K562 (cell line): Measurements from ENCODE around the gene SPINT2. TPM values are rescaled to one million over a fixed set of nuclear protein-coding genes. Genes with fewer than 3 reads are reported as not detected.

Experiments
- ATAC-seq: fragments of 200-7000 bp; cut with Tn5 transposase; 3 replicates; pipeline ENCODE4 v1.9.1; 2020; ENCODE audit warnings: moderate library complexity
- BruUV-seq: library from RNA; stranded (reverse); fragments of 400-500 nt; replicated peaks from 2 replicates; lab custom pipeline; 2021; lab: Mats Ljungman, UMichigan
- CTCF ChIA-PET: fragments of 300-600 bp; formaldehyde crosslinking; extraction: SDS; loops from one replicate; lab custom pipeline; 2021; ENCODE audit warnings: low intra/inter-chr PET ratio; lab: Yijun Ruan, JAX
- POLR2A ChIA-PET: fragments of 300-600, 350-650 bp; sonication (Branson Sonifier 250); formaldehyde crosslinking; extraction: SDS; loops from one replicate; lab custom pipeline; 2021; ENCODE audit warnings: antibody characterized with exemption, inconsistent platforms; lab: Yijun Ruan, JAX
- DNase-seq, 4 experiments: peaks; one replicate each; pipeline versions ENCODE4 v3.0.0 to v3.0.0-alpha.2; 2011 to 2018; ENCODE audit warnings: low spot score in 3 of 4, mixed read lengths in 3 of 4; ENCODE audit errors: extremely low read depth in 1 of 4
- FAIRE-seq: peaks from 2 replicates; lab custom pipeline; 2011; peaks lifted over from hg19 to GRCh38; lab: Jason Lieb, UNC
- H2AFZ ChIP-seq: 2 replicates; pipeline ENCODE4 v1.6.0; 2011; ENCODE audit warnings: low read depth, low read length, control low read depth, inconsistent platforms
- H3K27ac ChIP-seq: fragments of 200-600 bp; 3 replicates; pipeline ENCODE4 v1.8.0; 2011; ENCODE audit warnings: low read depth, mild to moderate bottlenecking, control low read depth, inconsistent platforms, low read length, moderate library complexity, mixed read lengths; ENCODE audit errors: extremely low read depth
- H3K27me3 ChIP-seq, 2 experiments: fragments of 300-600 bp in 1 of 2; 2 replicates in 1 of 2; 3 replicates in 1 of 2; pipeline versions ENCODE4 v1.6.0 to v1.8.0; 2011; ENCODE audit warnings: inconsistent platforms in 2 of 2, low read length in 2 of 2, mild to moderate bottlenecking in 1 of 2, mixed read lengths in 1 of 2, moderate library complexity in 1 of 2; ENCODE audit not compliant: control insufficient read depth in 2 of 2, insufficient read depth in 2 of 2
- H3K36me3 ChIP-seq: fragments of 300-600 bp; 3 replicates; pipeline ENCODE4 v1.8.0; 2011; ENCODE audit warnings: mild to moderate bottlenecking, low read length, inconsistent platforms; ENCODE audit not compliant: control insufficient read depth, insufficient read depth
- H3K4me1 ChIP-seq, 2 experiments: fragments of 200-600 bp in 1 of 2; replicated peaks in 1 of 2; 2 replicates in 1 of 2; 3 replicates in 1 of 2; pipeline versions ENCODE4 v1.5.1 to v1.8.0; 2011; ENCODE audit warnings: inconsistent platforms in 2 of 2, low read length in 2 of 2, mild to moderate bottlenecking in 1 of 2, mixed read lengths in 1 of 2, moderate library complexity in 1 of 2; ENCODE audit not compliant: control insufficient read depth in 2 of 2, insufficient read depth in 2 of 2
- H3K4me2 ChIP-seq: 2 replicates; pipeline ENCODE4 v1.6.1; 2011; ENCODE audit warnings: low read length, control low read depth, inconsistent platforms, mixed read lengths; ENCODE audit not compliant: insufficient read depth
- H3K4me3 ChIP-seq: fragments of 200-600 bp; sonication (generic), shearing (Covaris generic); 2 replicates; pipeline ENCODE4 v1.5.1; 2016; ENCODE audit warnings: control low read depth, inconsistent platforms
- H3K79me2 ChIP-seq: fragments of 200-600 bp; 3 replicates; pipeline ENCODE4 v1.8.0; 2011; ENCODE audit warnings: low read length, inconsistent platforms; ENCODE audit not compliant: control insufficient read depth, insufficient read depth
- H3K9ac ChIP-seq, 2 experiments: 2 replicates each; pipeline versions ENCODE4 v1.6.0 to v1.6.1; 2011; ENCODE audit warnings: low read depth in 2 of 2, low read length in 2 of 2, control low read depth in 1 of 2, inconsistent platforms in 1 of 2, mild to moderate bottlenecking in 1 of 2, mixed read lengths in 1 of 2; ENCODE audit not compliant: insufficient read depth in 1 of 2
- H3K9me1 ChIP-seq: one replicate; pipeline ENCODE4 v1.6.0; 2011; ENCODE audit warnings: inconsistent platforms, mild to moderate bottlenecking, low read length, moderate library complexity; ENCODE audit not compliant: control insufficient read depth, insufficient read depth
- H3K9me3 ChIP-seq: replicated peaks from 2 replicates; pipeline ENCODE4 v1.5.1; 2011; ENCODE audit warnings: low read depth, low read length, inconsistent platforms; ENCODE audit not compliant: control insufficient read depth, insufficient read depth
- H4K20me1 ChIP-seq: replicated peaks from 2 replicates; pipeline ENCODE4 v1.6.1; 2011; ENCODE audit warnings: low read length, inconsistent platforms, mixed read lengths; ENCODE audit not compliant: control insufficient read depth, insufficient read depth
- CEBPG ChIP-seq, 3 experiments: fragments of 200-800 bp in 1 of 3; sonication (Bioruptor generic) in 1 of 3; sonication (generic) in 1 of 3; formaldehyde crosslinking in 1 of 3; IDR thresholded peaks in 2 of 3; conservative IDR thresholded peaks in 1 of 3; 2 replicates each; pipeline versions ENCODE4 v1.6.1 to v1.8.0; 2016 to 2022; ENCODE audit warnings: missing compliant biosample characterization in 2 of 3, missing genetic modification characterization in 2 of 3, mild to moderate bottlenecking in 1 of 3, missing genetic modification reagents in 1 of 3
- CHD1 ChIP-seq: fragments of 200-600 bp; sonication (generic); IDR thresholded peaks from one replicate; pipeline ENCODE4 v1.6.1; 2012; ENCODE audit warnings: mild to moderate bottlenecking, moderate library complexity, low read length, inconsistent platforms
- EP400 ChIP-seq: fragments of 450-650 bp; IDR thresholded peaks from 2 replicates; pipeline ENCODE4 v1.6.1; 2017; ENCODE audit warnings: antibody characterized with exemption, mild to moderate bottlenecking, moderate library complexity
- FOSL1 ChIP-seq: fragments of 200-800 bp; sonication (Bioruptor generic); conservative IDR thresholded peaks from 2 replicates; pipeline ENCODE4 v1.6.1; 2016; ENCODE audit warnings: missing genetic modification characterization, missing compliant biosample characterization
- FOXK2 ChIP-seq, 2 experiments: fragments of 450-650 bp; IDR thresholded peaks in 1 of 2; conservative IDR thresholded peaks in 1 of 2; 2 replicates each; pipeline ENCODE4 v1.6.1; 2016; ENCODE audit warnings: low read depth in 2 of 2, mild to moderate bottlenecking in 1 of 2
- GABPB1 ChIP-seq: sonication (generic); formaldehyde crosslinking; IDR thresholded peaks from 2 replicates; pipeline ENCODE4 v1.8.0; 2022; ENCODE audit warnings: mild to moderate bottlenecking, missing genetic modification reagents
- KAT7 ChIP-seq: sonication (generic); formaldehyde crosslinking; IDR thresholded peaks from 2 replicates; pipeline ENCODE4 v1.8.0; 2022; ENCODE audit warnings: missing genetic modification reagents, mild to moderate bottlenecking, borderline replicate concordance
- NR2C2 ChIP-seq, 2 experiments: fragments of 200-800 bp in 1 of 2; sonication (Bioruptor generic) in 1 of 2; sonication (generic) in 1 of 2; formaldehyde crosslinking in 1 of 2; IDR thresholded peaks; 2 replicates each; pipeline versions ENCODE4 v1.6.1 to v1.8.0; 2016 to 2022; ENCODE audit warnings: mild to moderate bottlenecking in 1 of 2, missing compliant biosample characterization in 1 of 2, missing genetic modification characterization in 1 of 2, missing genetic modification reagents in 1 of 2
- RFX1 ChIP-seq: fragments of 450-650 bp; IDR thresholded peaks from 2 replicates; pipeline ENCODE4 v1.6.1; 2016; ENCODE audit warnings: mild to moderate bottlenecking, moderate library complexity
- SREBF1 ChIP-seq: fragments of 150-350 bp; IDR thresholded peaks from 2 replicates; pipeline ENCODE4 v1.6.1; 2014; ENCODE audit warnings: antibody characterized with exemption, low read depth, low read length, borderline replicate concordance
- TGIF2 ChIP-seq: sonication (generic); formaldehyde crosslinking; IDR thresholded peaks from 2 replicates; pipeline ENCODE4 v1.8.1; 2022; ENCODE audit warnings: mild to moderate bottlenecking, missing genetic modification reagents, moderate library complexity
- ZEB2 ChIP-seq: fragments of 450-650 bp; IDR thresholded peaks from 2 replicates; pipeline ENCODE4 v1.6.1; 2016
- ZMIZ1 ChIP-seq, 2 experiments: fragments of 150-350 bp in 1 of 2; IDR thresholded peaks; 2 replicates each; pipeline ENCODE4 v1.6.1; 2012 to 2016; ENCODE audit warnings: low read depth in 2 of 2, low read length in 2 of 2, mild to moderate bottlenecking in 1 of 2, moderate library complexity in 1 of 2
- ZNF175 ChIP-seq: fragments of 200-800 bp; sonication (Bioruptor generic); IDR thresholded peaks from 2 replicates; pipeline ENCODE4 v1.6.1; 2016; ENCODE audit warnings: low read depth, mild to moderate bottlenecking, missing genetic modification characterization, missing compliant biosample characterization
- ZNF217 ChIP-seq: sonication (generic); formaldehyde crosslinking; IDR thresholded peaks from 2 replicates; pipeline ENCODE4 v1.8.0; 2022; ENCODE audit warnings: mild to moderate bottlenecking, missing genetic modification reagents
- WGBS: fragments of 100-300 bp; shearing (Covaris generic); methylation state at CpG from one replicate; pipeline ENCODE4 v1.1.6; 2016; ENCODE audit warnings: low coverage, mixed read lengths; ENCODE audit not compliant: insufficient coverage; ENCODE audit errors: missing lambda C conversion rate; 5-methylcytosine and 5-hydroxymethylcytosine counted together
- in situ Hi-C: fragments of 300-500 bp; cut with MboI; formaldehyde crosslinking; loops from 4 replicates; pipeline ENCODE4 v1.15.0; 2018; ENCODE audit warnings: inconsistent platforms, mixed read lengths
- intact Hi-C: fragments of 100-400 bp; cut with micrococcal nuclease; formaldehyde crosslinking; loops from 2 replicates; pipeline ENCODE4 v1.14.2; 2022
- polyA plus RNA-seq, 8 experiments: library from polyadenylated mRNA; depleted of rRNA in 4 of 8; stranded (reverse) in 5 of 8; unstranded in 3 of 8; fragments of >200 nt; fragmentation: Nextera tagmentation in 2 of 8; fragmentation: Illumina TruSeq in 1 of 8; extraction: Ambion mirVana in 2 of 8; extraction: Trizol in 1 of 8; gene quantifications; 2 replicates each; pipeline versions ENCODE4 v1.2.1 to v1.2.3, GENCODE V29; 2011 to 2014; ENCODE audit warnings: inconsistent platforms in 1 of 8, missing spikeins in 1 of 8
- total RNA-seq, 7 experiments: library from RNA; depleted of rRNA in 6 of 7; stranded (reverse); fragments of >200 nt in 6 of 7; fragmentation: Illumina TruSeq in 2 of 7; extraction: Trizol in 2 of 7; gene quantifications; 2 replicates each; pipeline versions ENCODE4 v1.2.1 to v1.2.3, GENCODE V29; 2011 to 2021; ENCODE audit warnings: low replicate concordance in 1 of 7

The SPINT2 gene
- total and polyA plus RNA-seq, 9 of the 15 experiments (the other 6 are each of a cell fraction or from before 2014, with no cell fraction given): 0.65 to 4.5 (median 3.4) TPM

GRCh38 chr19:38265921-38266429 lies 1.6 kb downstream of the SPINT2 start (continued):
- TF ChIP-seq ZMIZ1 (IDR thresholded peaks at IDR 0.05; ENCODE audit: low read depth in 2 of 2, low read length in 2 of 2): no peak
- TF ChIP-seq FOSL1 (tag): no peak

GRCh38 chr19:38266981-38267597 lies 2.7 kb downstream of the SPINT2 start:
- ChIA-PET POLR2A (interaction anchor here (0.6 to 1.7 kb wide), 8 partner anchors 10 to 140 kb away, joined by 3 to 4 read pairs (median 4); partner anchors contain the start of gene FAM98C), CTCF (no interaction called here)
- Histone ChIP-seq H4K20me1 (no peaks in the 10 kb centered on the region), H3K9ac (peak overlapping the region; percentile 23 to 49; a peak in 2 of 4 replicates), H3K4me2 (peak overlapping the region; percentile 31; the same call in 1 of the 2 replicates), H3K27ac (peak overlapping the region; percentile 60), H3K4me3 (no peak overlapping the region), H3K79me2 (no peaks in the 10 kb centered on the region), H3K27me3 (no peaks in the 10 kb centered on the region), H3K4me1 (peaks cover 47 to 62% of the 10 kb centered on the region in 2 experiments), H3K9me1 (no peaks in the 10 kb centered on the region), H3K36me3 (no peaks in the 10 kb centered on the region), H2AFZ (peak overlapping the region; percentile 84), H3K9me3 (no peaks in the 10 kb centered on the region)
- FAIRE-seq (peak; percentile 55), DNase-seq (peak; percentile 42 to 57 (median 54)), ATAC-seq (no peak)
- in situ Hi-C loops (no loop called here), intact Hi-C loops (no loop called here)
- no TSS peak for BruUV-seq
- WGBS: 42% methylated on average over 12 of the region's 12 CpGs
- TF ChIP-seq CEBPG (CRISPR knock-in tag; IDR thresholded peaks at IDR 0.05): no peak
- no peak for TF ChIP-seq CEBPG (tag; conservative IDR thresholded peaks at IDR 0.05 in 1 of 2, IDR thresholded peaks at IDR 0.05 in 1 of 2)
- no peak for TF ChIP-seq NR2C2 (CRISPR knock-in tag; IDR thresholded peaks at IDR 0.05)
- TF ChIP-seq NR2C2 (tag; IDR thresholded peaks at IDR 0.05): no peak
- TF ChIP-seq FOXK2 (conservative IDR thresholded peaks at IDR 0.05 in 1 of 2, IDR thresholded peaks at IDR 0.05 in 1 of 2; ENCODE audit: low read depth in 2 of 2): peak; percentile 30 to 35; a peak in 1 of 4 replicates
- 0 out of 2 replicates have a peak, but pooled peaks have one; percentile 19 for TF ChIP-seq FOSL1 (tag)
- TF ChIP-seq EP400: no peak
- no peak for TF ChIP-seq GABPB1 (CRISPR knock-in tag)
- TF ChIP-seq ZNF175 (CRISPR knock-in tag): no peak
- TF ChIP-seq SREBF1: no peak
- no peak for TF ChIP-seq RFX1
- TF ChIP-seq ZNF217 (CRISPR knock-in tag): no peak
- TF ChIP-seq CHD1: no peak
- TF ChIP-seq TGIF2: no peak
- 0 out of 2 replicates have a peak, but pooled peaks have one; percentile 39 for TF ChIP-seq ZEB2
- no peak for TF ChIP-seq KAT7 (CRISPR knock-in tag)
